ENCODE results near the gene MUC2. TPM values are rescaled to one million over a fixed set of nuclear protein-coding genes. Genes with fewer than 3 reads are reported as not detected.

The MUC2 gene
- total and polyA plus RNA-seq, 7 donors, result 2.5 to 248 (median 15.4) TPM; not detected in 1

GRCh38 chr11:1033016-1033798, 41.5 kb upstream of the MUC2 start:
- no peaks in the 10 kb centered on the region for H3K36me3 ChIP-seq
- H3K27ac ChIP-seq, result no peak overlapping the region
- no peaks in the 10 kb centered on the region for H3K9me3 ChIP-seq
- TF ChIP-seq POLR2A (IDR thresholded peaks at IDR 0.05) (no peak), CTCF (IDR thresholded peaks at IDR 0.05) (no peak), EP300 (IDR thresholded peaks at IDR 0.05) (no peak), POLR2AphosphoS5 (IDR thresholded peaks at IDR 0.05) (no peak)
- 72 to 81% methylated on average over 38 of the region's 38 CpGs for WGBS, 2 donors
- H3K27me3 ChIP-seq, result peaks cover 0 to 20% (median 17%) of the 10 kb centered on the region in 3 donors
- intact Hi-C loops (cut with DNase I), result no loop called here
- no peak overlapping the region for H3K4me3 ChIP-seq
- no peaks in the 10 kb centered on the region for H3K4me1 ChIP-seq
- DNase-seq, result no peak

- no peak for TF ChIP-seq POLR2AphosphoS5 (IDR thresholded peaks at IDR 0.05)
- 76 to 88% methylated on average over 8 of the region's 8 CpGs for WGBS, 2 donors
- Histone ChIP-seq H3K36me3 (no peaks in the 10 kb centered on the region), H3K4me1 (no peaks in the 10 kb centered on the region), H3K4me3 (no peak overlapping the region), H3K27ac (no peak overlapping the region), H3K9me3 (no peaks in the 10 kb centered on the region), H3K27me3 (peaks cover 0 to 22% (median 17%) of the 10 kb centered on the region in 3 donors)
- intact Hi-C loops (cut with DNase I), result no loop called here
- no peak for DNase-seq
Measured at GRCh38 chr11:1034001-1034400, 40.7 kb upstream of the MUC2 start.

GRCh38 chr11:1034456-1035295, 40.0 kb upstream of the MUC2 start:
- peaks cover 0 to 22% (median 17%) of the 10 kb centered on the region in 3 donors for H3K27me3 ChIP-seq
- 64 to 80% methylated on average over 39 of the region's 39 CpGs for WGBS, 2 donors
- H3K4me3 ChIP-seq, result no peak overlapping the region
- intact Hi-C loops (cut with DNase I), result no loop called here
- H3K27ac ChIP-seq, result no peak overlapping the region
- TF ChIP-seq EP300 (IDR thresholded peaks at IDR 0.05), result no peak
- TF ChIP-seq POLR2AphosphoS5 (IDR thresholded peaks at IDR 0.05), result no peak
- no peak for TF ChIP-seq POLR2A (IDR thresholded peaks at IDR 0.05)
- no peak for TF ChIP-seq CTCF (IDR thresholded peaks at IDR 0.05)
- DNase-seq, result no peak
- no peaks in the 10 kb centered on the region for H3K9me3 ChIP-seq
- H3K36me3 ChIP-seq, result no peaks in the 10 kb centered on the region
- H3K4me1 ChIP-seq, result no peaks in the 10 kb centered on the region

- Histone ChIP-seq H3K27ac (no peak overlapping the region), H3K36me3 (no peaks in the 10 kb centered on the region), H3K27me3 (peaks cover 0 to 28% (median 21%) of the 10 kb centered on the region in 3 donors), H3K9me3 (no peaks in the 10 kb centered on the region), H3K4me3 (no peak overlapping the region), H3K4me1 (no peaks in the 10 kb centered on the region)
- TF ChIP-seq CTCF (IDR thresholded peaks at IDR 0.05) (no peak), POLR2AphosphoS5 (IDR thresholded peaks at IDR 0.05) (no peak), POLR2A (IDR thresholded peaks at IDR 0.05) (no peak), EP300 (IDR thresholded peaks at IDR 0.05) (no peak)
- intact Hi-C loops (cut with DNase I), result no loop called here
- no peak for DNase-seq
- WGBS, 2 donors, result 79 to 88% methylated on average over 29 of the region's 29 CpGs
Measured at GRCh38 chr11:1035577-1036283, 38.9 kb upstream of the MUC2 start.

Data from sigmoid colon (tissue), 7 donors.